ENCODE results near the gene MEPCE.
"Not testable (repeated sequence)": the region's sequence is repeated elsewhere in the genome, so short reads cannot be mapped to it uniquely, and the experiment has no call there.

MEPCE gene

DNA sequence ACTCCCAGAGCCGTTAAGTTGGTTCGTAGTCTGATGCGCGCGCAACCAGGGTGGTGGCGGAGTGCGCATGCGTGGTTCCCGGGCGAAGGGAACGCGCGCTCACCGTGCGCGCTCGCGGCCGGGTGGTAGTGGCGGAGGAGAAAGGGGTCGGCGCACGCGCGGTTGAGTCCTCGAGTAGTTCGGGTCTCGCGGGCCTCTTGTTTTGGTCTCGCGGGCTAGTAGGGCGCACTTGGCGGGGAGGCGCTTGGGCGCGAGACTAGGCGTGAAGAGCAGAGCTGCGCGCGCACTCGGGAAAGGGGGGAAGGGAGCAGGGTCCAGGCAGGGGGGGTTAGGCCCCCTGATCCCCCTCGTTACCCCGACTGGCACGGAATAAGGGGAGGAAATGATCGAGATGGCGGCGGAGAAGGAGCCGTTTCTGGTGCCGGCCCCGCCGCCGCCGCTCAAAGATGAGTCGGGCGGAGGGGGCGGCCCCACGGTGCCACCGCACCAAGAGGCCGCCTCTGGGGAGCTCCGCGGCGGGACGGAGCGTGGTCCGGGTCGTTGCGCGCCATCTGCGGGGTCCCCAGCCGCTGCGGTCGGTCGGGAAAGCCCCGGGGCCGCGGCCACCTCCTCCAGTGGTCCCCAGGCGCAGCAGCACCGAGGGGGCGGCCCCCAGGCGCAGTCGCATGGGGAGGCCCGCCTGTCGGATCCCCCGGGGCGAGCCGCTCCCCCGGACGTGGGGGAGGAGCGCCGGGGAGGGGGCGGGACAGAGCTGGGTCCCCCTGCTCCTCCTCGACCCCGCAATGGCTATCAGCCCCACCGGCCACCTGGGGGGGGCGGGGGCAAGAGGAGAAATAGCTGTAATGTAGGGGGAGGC, at the start of gene MEPCE:
TSS of gene MEPCE (plus strand) at position 195 of the 856 bp plus-strand sequence. CDS start at position 383, 188 bp downstream.
- peak; percentile 94 for DNase-seq (ENCODE audit: low read depth)

DNA sequence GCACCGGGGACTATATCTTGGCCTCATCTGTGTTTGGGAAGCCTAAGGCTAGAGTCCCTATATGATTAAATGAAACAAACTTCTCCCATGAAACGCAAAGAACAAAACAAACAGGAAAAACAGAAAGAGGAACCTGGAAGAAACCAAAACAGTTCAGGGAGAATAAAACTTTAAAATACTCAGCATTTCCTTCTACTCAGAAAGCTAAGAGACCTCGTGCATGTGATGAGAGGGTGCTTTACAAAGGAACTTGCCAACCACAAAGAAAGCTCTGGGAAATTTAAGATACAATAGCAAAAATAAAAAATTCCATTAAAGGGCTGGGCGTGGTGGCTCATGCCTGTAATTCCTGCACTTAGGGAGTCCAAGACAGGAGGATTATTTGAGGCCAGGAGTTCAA, 49.4 kb upstream of the MEPCE start:
- DNase-seq (ENCODE audit: low read depth): no peak

- DNase-seq (ENCODE audit: low read depth): not testable (repeated sequence)
Measured at GRCh38 chr7:100381531-100382233, 47.9 kb upstream of the MEPCE start.

DNA sequence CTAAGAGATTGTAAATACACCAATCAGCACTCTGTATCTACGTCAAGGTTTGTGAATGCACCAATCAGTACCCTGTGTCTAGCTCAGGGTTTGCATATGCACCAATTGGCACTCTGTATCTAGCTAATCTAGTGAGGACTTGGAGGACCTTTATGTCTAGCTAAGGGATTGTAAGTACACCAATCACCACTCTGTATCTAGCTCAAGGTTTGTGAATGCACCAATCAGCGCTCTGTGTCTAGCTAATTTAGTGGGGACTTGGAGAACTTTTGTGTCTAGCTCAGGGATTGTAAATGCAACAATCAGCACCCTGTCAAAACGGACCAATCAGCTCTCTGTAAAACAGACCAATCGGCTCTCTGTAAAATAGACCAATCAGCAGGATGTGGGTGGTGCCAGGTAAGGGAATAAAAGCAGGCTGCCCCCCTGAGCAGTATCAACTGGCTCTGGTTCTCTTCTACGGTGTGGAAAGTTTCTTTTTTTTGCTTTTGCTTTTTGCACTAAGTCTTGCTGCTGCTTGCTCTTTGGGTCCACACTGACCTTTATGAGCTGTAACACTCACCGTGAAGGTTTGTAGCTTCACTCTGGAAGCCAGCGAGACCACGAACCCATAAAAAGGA, 47.3 kb upstream of the MEPCE start:
- DNase-seq (ENCODE audit: low read depth): not testable (repeated sequence)

- no peak for DNase-seq (ENCODE audit: low read depth)
Measured at GRCh38 chr7:100384628-100385294, 44.9 kb upstream of the MEPCE start.

DNA sequence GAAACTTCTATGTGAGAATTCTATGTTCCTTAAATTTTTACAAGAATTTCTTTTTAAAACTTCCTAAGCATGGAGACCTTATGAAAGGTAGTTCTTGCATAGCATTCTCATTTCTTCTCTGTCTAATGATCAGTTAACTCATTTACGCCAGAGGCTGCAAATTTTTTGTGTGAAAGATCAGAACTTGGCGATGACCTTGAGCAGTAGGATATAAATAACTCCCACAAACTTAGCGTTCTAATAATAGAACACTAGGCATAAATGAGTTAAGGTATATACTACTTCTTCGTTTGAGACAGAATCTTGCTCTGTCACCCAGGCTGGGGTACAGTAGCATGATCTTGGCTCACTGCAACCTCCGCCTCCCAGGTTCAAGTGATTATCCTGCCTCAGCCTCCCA, 42.7 kb upstream of the MEPCE start:
- DNase-seq (ENCODE audit: low read depth): no peak

DNA sequence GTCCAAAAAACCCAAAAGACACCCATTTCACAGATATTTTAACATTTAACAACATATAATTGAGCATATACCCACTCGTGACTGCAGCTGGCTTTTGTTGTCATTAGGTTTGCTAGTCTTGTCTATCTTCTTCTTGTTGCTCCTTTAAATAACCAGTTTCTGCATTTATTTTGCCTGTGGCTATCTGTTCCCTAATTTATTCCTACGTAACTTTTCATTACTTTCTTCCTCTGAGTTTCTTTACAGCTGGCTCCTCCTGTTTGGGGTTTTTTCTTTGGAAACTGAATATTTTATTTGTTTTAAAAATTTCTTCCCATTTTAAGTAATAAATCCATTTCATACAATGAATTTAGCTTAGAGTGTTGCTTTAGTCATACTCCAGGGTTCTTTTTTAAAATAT, 41.9 kb upstream of the MEPCE start:
- DNase-seq (ENCODE audit: low read depth): no peak

- no peak for DNase-seq (ENCODE audit: low read depth)
Measured at GRCh38 chr7:100389437-100390088, 40.1 kb upstream of the MEPCE start.

- no peak for DNase-seq (ENCODE audit: low read depth)
Measured at GRCh38 chr7:100390286-100391009, 39.2 kb upstream of the MEPCE start.

DNA sequence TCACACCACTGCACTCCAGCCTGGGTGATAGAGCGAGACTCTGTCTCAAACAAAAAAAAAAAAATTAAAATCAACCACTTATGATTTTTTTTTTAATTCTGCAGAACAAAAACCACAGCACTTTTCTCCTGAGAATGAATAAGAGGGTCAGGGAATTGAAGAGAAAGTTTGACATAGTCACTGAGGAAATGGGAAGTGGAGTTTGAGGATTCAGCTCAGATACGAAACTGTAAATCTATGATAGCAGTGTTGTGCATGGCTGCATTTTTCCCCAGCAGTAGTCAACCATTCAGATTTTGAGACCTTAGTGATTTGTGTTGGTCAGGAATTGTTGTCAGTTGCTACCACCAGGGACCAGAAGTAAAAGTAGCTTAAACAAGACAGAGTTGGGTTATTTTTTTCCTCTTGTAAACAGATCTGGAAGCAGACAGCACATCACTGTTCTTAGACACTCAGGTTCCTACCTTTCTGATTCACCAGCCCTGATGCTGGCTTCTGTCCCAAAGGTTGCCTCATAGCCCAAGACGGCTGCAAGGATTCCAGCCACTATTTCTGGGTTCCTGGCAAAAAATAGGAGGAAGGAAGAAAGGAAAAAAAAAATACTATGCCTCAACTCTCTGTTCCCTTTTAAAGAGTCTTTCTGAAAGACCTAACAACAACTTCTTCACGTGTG, 36.3 kb upstream of the MEPCE start:
- no peak for DNase-seq (ENCODE audit: low read depth)

DNA sequence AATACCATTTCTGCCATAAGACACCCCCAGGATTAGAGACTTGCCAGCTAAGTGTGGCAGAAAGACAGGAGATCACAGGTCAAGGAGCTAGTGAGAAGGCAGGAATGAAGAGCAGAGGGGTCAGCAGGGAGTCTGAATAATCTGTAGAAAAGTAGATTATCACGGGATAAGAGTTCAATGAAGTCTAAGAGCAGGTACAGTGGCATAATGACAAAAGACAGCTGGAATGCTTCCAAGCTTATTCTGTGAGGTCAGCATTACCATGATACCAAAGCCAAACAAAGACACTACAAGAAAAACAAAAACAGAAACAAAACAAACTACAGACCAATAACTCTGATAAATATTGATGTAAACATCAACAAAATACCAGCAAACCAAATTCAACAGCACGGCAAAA, 35.6 kb upstream of the MEPCE start:
- no peak for DNase-seq (ENCODE audit: low read depth)

GRCh38 chr7:100396421-100396982, 33.1 kb upstream of the MEPCE start:
- peak; percentile 61 for DNase-seq (ENCODE audit: low read depth)

GRCh38 chr7:100397315-100398081, 32.1 kb upstream of the MEPCE start:
- no peak for DNase-seq (ENCODE audit: low read depth)

DNA sequence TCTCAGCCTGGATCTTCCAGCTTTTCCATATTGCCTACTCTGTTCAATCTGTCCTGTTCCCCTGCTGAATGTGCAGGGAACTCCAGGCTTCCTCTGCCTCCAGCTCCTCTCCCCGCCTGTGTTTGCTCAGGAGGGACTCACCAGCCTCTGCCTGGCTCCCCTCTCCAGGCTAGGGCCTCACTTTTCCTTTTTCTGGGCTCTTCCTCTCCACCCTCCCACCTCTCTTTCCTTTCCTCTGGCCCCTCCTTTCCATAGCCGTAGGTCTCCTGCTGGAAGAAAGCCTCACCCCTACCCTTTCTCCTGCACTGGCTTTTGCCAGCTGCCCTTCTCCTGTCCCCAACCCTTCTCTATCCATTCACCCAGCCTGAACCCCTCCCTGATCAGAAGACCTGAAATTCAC, 31.4 kb upstream of the MEPCE start:
- no peak for DNase-seq (ENCODE audit: low read depth)

- DNase-seq (ENCODE audit: low read depth): no peak
Measured at GRCh38 chr7:100400041-100400440, 29.6 kb upstream of the MEPCE start.

DNA sequence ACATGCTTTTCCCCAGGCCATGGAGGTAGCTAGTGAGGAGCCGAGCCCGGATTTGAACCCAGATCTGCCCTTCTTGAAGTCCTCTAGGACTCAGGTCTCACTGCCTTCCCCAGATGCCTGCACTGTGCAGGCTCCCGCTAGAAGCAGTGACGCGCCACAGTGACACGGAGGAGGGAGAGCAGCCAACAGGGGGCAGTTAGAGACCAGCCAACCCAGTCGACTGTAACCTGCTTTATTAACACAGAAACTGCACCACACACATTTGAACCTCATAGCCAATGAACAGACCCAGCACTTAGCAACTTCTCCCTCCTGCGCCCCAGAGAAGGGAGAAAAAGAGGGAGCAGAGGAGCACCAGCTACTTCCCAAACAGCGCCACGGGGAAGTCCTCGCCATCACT, 29.0 kb upstream of the MEPCE start:
- no peak for DNase-seq (ENCODE audit: low read depth)

GRCh38 chr7:100401811-100402210, 27.8 kb upstream of the MEPCE start:
- DNase-seq (ENCODE audit: low read depth): no peak

DNA sequence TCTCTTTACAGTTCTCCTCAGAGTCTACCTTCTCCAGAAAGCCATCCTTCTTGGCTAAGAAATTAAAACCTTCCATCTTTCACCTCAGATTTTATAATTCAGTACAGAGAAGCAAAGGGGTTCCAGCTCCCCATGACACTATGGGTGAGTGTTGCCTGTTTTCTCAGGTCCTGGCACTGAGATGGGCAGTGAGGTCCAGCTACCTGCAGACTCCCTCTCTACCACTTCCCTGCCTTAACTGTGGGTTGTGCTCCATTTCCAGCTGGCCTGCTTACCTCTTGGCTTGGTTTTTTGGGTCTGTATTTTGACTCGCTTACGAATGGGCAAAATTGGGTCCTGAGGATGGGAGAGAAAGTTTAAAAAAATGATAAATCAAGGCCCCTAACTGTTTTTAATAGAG, 27.4 kb upstream of the MEPCE start:
- DNase-seq (ENCODE audit: low read depth): no peak

GRCh38 chr7:100406767-100407166, 22.9 kb upstream of the MEPCE start:
- no peak for DNase-seq (ENCODE audit: low read depth)

Measured in activated T-cell treated with anti-CD3 and anti-CD28 coated beads for 24 hours (primary cell).